ENCODE results near the gene DSCAM.
"Not testable (repeated sequence)": the region's sequence is repeated elsewhere in the genome, so short reads cannot be mapped to it uniquely, and the experiment has no call there.

The DSCAM gene

GRCh38 chr21:40270047-40270446, 576.9 kb downstream of the DSCAM start:
- Mint-ChIP-seq H3K27me3 (no peaks in the 10 kb centered on the region), H3K9me3 (ENCODE audit: low read depth) (no peaks in the 10 kb centered on the region), H3K27ac (no peak overlapping the region), H3K36me3 (no peaks in the 10 kb centered on the region), H3K4me1 (ENCODE audit: low read depth) (no peaks in the 10 kb centered on the region), H3K4me3 (no peak overlapping the region)

- Mint-ChIP-seq H3K36me3 (no peaks in the 10 kb centered on the region), H3K9me3 (ENCODE audit: low read depth) (no peaks in the 10 kb centered on the region), H3K4me1 (ENCODE audit: low read depth) (no peaks in the 10 kb centered on the region), H3K27ac (no peak overlapping the region), H3K27me3 (no peaks in the 10 kb centered on the region), H3K4me3 (no peak overlapping the region)
Observed at GRCh38 chr21:40269239-40269638, 577.7 kb downstream of the DSCAM start.

GRCh38 chr21:40258456-40258855, 588.5 kb downstream of the DSCAM start:
- not testable (repeated sequence) for H3K9me3 Mint-ChIP-seq (ENCODE audit: low read depth); H3K4me3 Mint-ChIP-seq; H3K36me3 Mint-ChIP-seq; H3K27me3 Mint-ChIP-seq; H3K27ac Mint-ChIP-seq; H3K4me1 Mint-ChIP-seq (ENCODE audit: low read depth)

- H3K36me3 Mint-ChIP-seq: no peaks in the 10 kb centered on the region
- H3K9me3 Mint-ChIP-seq (ENCODE audit: low read depth): no peaks in the 10 kb centered on the region
- no peak overlapping the region for H3K27ac Mint-ChIP-seq
- H3K4me1 Mint-ChIP-seq (ENCODE audit: low read depth): no peaks in the 10 kb centered on the region
- no peak overlapping the region for H3K4me3 Mint-ChIP-seq
- H3K27me3 Mint-ChIP-seq: no peaks in the 10 kb centered on the region
Observed at GRCh38 chr21:40257342-40257741, 589.6 kb downstream of the DSCAM start.

GRCh38 chr21:40255518-40256444, 591.2 kb downstream of the DSCAM start:
- no peak overlapping the region for H3K27ac Mint-ChIP-seq
- H3K27me3 Mint-ChIP-seq: no peaks in the 10 kb centered on the region
- H3K36me3 Mint-ChIP-seq: no peaks in the 10 kb centered on the region
- H3K9me3 Mint-ChIP-seq (ENCODE audit: low read depth): no peaks in the 10 kb centered on the region
- no peaks in the 10 kb centered on the region for H3K4me1 Mint-ChIP-seq (ENCODE audit: low read depth)
- H3K4me3 Mint-ChIP-seq: no peak overlapping the region

GRCh38 chr21:40254540-40255465, 592.2 kb downstream of the DSCAM start:
- H3K27ac Mint-ChIP-seq: no peak overlapping the region
- H3K36me3 Mint-ChIP-seq: no peaks in the 10 kb centered on the region
- H3K9me3 Mint-ChIP-seq (ENCODE audit: low read depth): no peaks in the 10 kb centered on the region
- no peak overlapping the region for H3K4me3 Mint-ChIP-seq
- no peaks in the 10 kb centered on the region for H3K27me3 Mint-ChIP-seq
- no peaks in the 10 kb centered on the region for H3K4me1 Mint-ChIP-seq (ENCODE audit: low read depth)

GRCh38 chr21:40253112-40253511, 593.8 kb downstream of the DSCAM start:
- H3K4me3 Mint-ChIP-seq: no peak overlapping the region
- H3K27me3 Mint-ChIP-seq: no peaks in the 10 kb centered on the region
- no peaks in the 10 kb centered on the region for H3K4me1 Mint-ChIP-seq (ENCODE audit: low read depth)
- H3K27ac Mint-ChIP-seq: no peak overlapping the region
- H3K9me3 Mint-ChIP-seq (ENCODE audit: low read depth): peaks cover 9% of the 10 kb centered on the region
- no peaks in the 10 kb centered on the region for H3K36me3 Mint-ChIP-seq

GRCh38 chr21:40250514-40251294, 596.3 kb downstream of the DSCAM start:
- H3K36me3 Mint-ChIP-seq: no peaks in the 10 kb centered on the region
- H3K27ac Mint-ChIP-seq: no peak overlapping the region
- no peak overlapping the region for H3K4me3 Mint-ChIP-seq
- H3K27me3 Mint-ChIP-seq: no peaks in the 10 kb centered on the region
- no peaks in the 10 kb centered on the region for H3K4me1 Mint-ChIP-seq (ENCODE audit: low read depth)
- peaks cover 9% of the 10 kb centered on the region for H3K9me3 Mint-ChIP-seq (ENCODE audit: low read depth)

- H3K4me3 Mint-ChIP-seq: no peak overlapping the region
- H3K9me3 Mint-ChIP-seq (ENCODE audit: low read depth): peaks cover 14% of the 10 kb centered on the region
- H3K36me3 Mint-ChIP-seq: no peaks in the 10 kb centered on the region
- no peak overlapping the region for H3K27ac Mint-ChIP-seq
- no peaks in the 10 kb centered on the region for H3K27me3 Mint-ChIP-seq
- H3K4me1 Mint-ChIP-seq (ENCODE audit: low read depth): no peaks in the 10 kb centered on the region
Observed at GRCh38 chr21:40244981-40245380, 602.0 kb downstream of the DSCAM start.

GRCh38 chr21:40243685-40244084, 603.3 kb downstream of the DSCAM start:
- peaks cover 9% of the 10 kb centered on the region for H3K9me3 Mint-ChIP-seq (ENCODE audit: low read depth)
- no peaks in the 10 kb centered on the region for H3K36me3 Mint-ChIP-seq
- H3K4me1 Mint-ChIP-seq (ENCODE audit: low read depth): no peaks in the 10 kb centered on the region
- H3K4me3 Mint-ChIP-seq: no peak overlapping the region
- H3K27ac Mint-ChIP-seq: no peak overlapping the region
- no peaks in the 10 kb centered on the region for H3K27me3 Mint-ChIP-seq

- no peaks in the 10 kb centered on the region for H3K36me3 Mint-ChIP-seq
- peaks cover 5% of the 10 kb centered on the region for H3K9me3 Mint-ChIP-seq (ENCODE audit: low read depth)
- H3K27ac Mint-ChIP-seq: no peak overlapping the region
Observed at GRCh38 chr21:40242586-40243265, 604.2 kb downstream of the DSCAM start.

GRCh38 chr21:40235528-40235927, 611.4 kb downstream of the DSCAM start:
- H3K27ac Mint-ChIP-seq: no peak overlapping the region
- H3K4me1 Mint-ChIP-seq (ENCODE audit: low read depth): no peaks in the 10 kb centered on the region
- H3K9me3 Mint-ChIP-seq (ENCODE audit: low read depth): no peaks in the 10 kb centered on the region
- H3K27me3 Mint-ChIP-seq: peaks cover 3% of the 10 kb centered on the region
- no peaks in the 10 kb centered on the region for H3K36me3 Mint-ChIP-seq
- no peak overlapping the region for H3K4me3 Mint-ChIP-seq

More at GRCh38 chr21:40242586-40243265, 604.2 kb downstream of the DSCAM start:
- Mint-ChIP-seq H3K4me1 (ENCODE audit: low read depth) (no peaks in the 10 kb centered on the region), H3K27me3 (no peaks in the 10 kb centered on the region), H3K4me3 (no peak overlapping the region)

GRCh38 chr21:40231979-40232378, 615.0 kb downstream of the DSCAM start:
- Mint-ChIP-seq H3K36me3 (no peaks in the 10 kb centered on the region), H3K27me3 (peaks cover 3% of the 10 kb centered on the region), H3K4me3 (no peak overlapping the region), H3K9me3 (ENCODE audit: low read depth) (no peaks in the 10 kb centered on the region), H3K27ac (no peak overlapping the region), H3K4me1 (ENCODE audit: low read depth) (no peaks in the 10 kb centered on the region)

- no peaks in the 10 kb centered on the region for H3K36me3 Mint-ChIP-seq
- H3K9me3 Mint-ChIP-seq (ENCODE audit: low read depth): no peaks in the 10 kb centered on the region
- H3K27ac Mint-ChIP-seq: no peak overlapping the region
- H3K4me3 Mint-ChIP-seq: no peak overlapping the region
- H3K4me1 Mint-ChIP-seq (ENCODE audit: low read depth): no peaks in the 10 kb centered on the region
- H3K27me3 Mint-ChIP-seq: no peaks in the 10 kb centered on the region
Observed at GRCh38 chr21:40227096-40227495, 619.9 kb downstream of the DSCAM start.

All from activated naive CD8-positive, alpha-beta T cell (primary cell).